T-helper 17 cell (primary cell): ENCODE results near the gene CADM2. TPM values are rescaled to one million over a fixed set of nuclear protein-coding genes. Genes with fewer than 3 reads are reported as not detected.
A peak's percentile ranks its signal among the peaks of the same experiment; 100 is the strongest.
"Not testable (repeated sequence)": the region's sequence is repeated elsewhere in the genome, so short reads cannot be mapped to it uniquely, and the experiment has no call there.

Experiments used
- ATAC-seq: fragments of 150-1000 bp; cut with Tn5 transposase; 2 replicates; pipeline ENCODE4 v1.10.0; 2021; ENCODE audit warnings: mild to moderate bottlenecking, moderate library complexity
- DNase-seq, 3 donors: peaks; one replicate each; pipeline versions ENCODE4 v3.0.0 to v3.0.0-alpha.2; 2020 to 2021
- H3K9me3 ChIP-seq: one replicate; pipeline ENCODE4 v1.7.0; 2013; ENCODE audit warnings: low read length, mild to moderate bottlenecking; ENCODE audit not compliant: control insufficient read depth, poor library complexity, severe bottlenecking
- H3K27ac Mint-ChIP-seq: one replicate; pipeline ENCODE4 v1.8.0; 2022; ENCODE audit warnings: mild to moderate bottlenecking, moderate library complexity, mixed read lengths
- H3K27me3 Mint-ChIP-seq: one replicate; pipeline ENCODE4 v1.8.0; 2022; ENCODE audit warnings: mixed read lengths
- H3K36me3 Mint-ChIP-seq: one replicate; pipeline ENCODE4 v1.8.0; 2022; ENCODE audit warnings: low read depth, mixed read lengths
- H3K4me1 Mint-ChIP-seq: one replicate; pipeline ENCODE4 v1.8.0; 2022; ENCODE audit warnings: mild to moderate bottlenecking, mixed read lengths
- H3K4me3 Mint-ChIP-seq: one replicate; pipeline ENCODE4 v1.8.0; 2022; ENCODE audit warnings: mild to moderate bottlenecking, moderate library complexity, mixed read lengths
- total RNA-seq, 4 donors: library from RNA in 2 of 4; stranded (reverse) in 2 of 4; gene quantifications; one replicate each; pipeline ENCODE4 v1.2.3 and lab custom pipeline; 2022 to 2026

CADM2 gene
- total RNA-seq, 2 donors from 2014 or later, result 0.42 to 1.2 TPM

- Mint-ChIP-seq H3K27me3 (no peaks in the 10 kb centered on the region), H3K4me1 (no peaks in the 10 kb centered on the region), H3K27ac (no peak overlapping the region), H3K4me3 (no peak overlapping the region), H3K36me3 (no peaks in the 10 kb centered on the region)
- DNase-seq (no peak), ATAC-seq (no peak)
- no peaks in the 10 kb centered on the region for H3K9me3 ChIP-seq
Measured at GRCh38 chr3:85455561-85456200, 496.9 kb downstream of the CADM2 start.

GRCh38 chr3:85474241-85474640, 515.5 kb downstream of the CADM2 start:
- DNase-seq, result no peak
- no peaks in the 10 kb centered on the region for H3K4me1 Mint-ChIP-seq
- no peak overlapping the region for H3K27ac Mint-ChIP-seq
- no peak for ATAC-seq
- H3K9me3 ChIP-seq, result no peaks in the 10 kb centered on the region
- no peak overlapping the region for H3K4me3 Mint-ChIP-seq
- H3K36me3 Mint-ChIP-seq, result no peaks in the 10 kb centered on the region
- no peaks in the 10 kb centered on the region for H3K27me3 Mint-ChIP-seq

- ATAC-seq, result no peak
- H3K9me3 ChIP-seq, result no peaks in the 10 kb centered on the region
- H3K4me3 Mint-ChIP-seq, result no peak overlapping the region
- H3K27me3 Mint-ChIP-seq, result no peaks in the 10 kb centered on the region
- no peak overlapping the region for H3K27ac Mint-ChIP-seq
- H3K4me1 Mint-ChIP-seq, result no peaks in the 10 kb centered on the region
- DNase-seq, result no peak
- no peaks in the 10 kb centered on the region for H3K36me3 Mint-ChIP-seq
Measured at GRCh38 chr3:85475346-85475745, 516.6 kb downstream of the CADM2 start.

GRCh38 chr3:85476891-85477495, 518.2 kb downstream of the CADM2 start:
- Mint-ChIP-seq H3K27ac (no peak overlapping the region), H3K27me3 (no peaks in the 10 kb centered on the region), H3K36me3 (no peaks in the 10 kb centered on the region), H3K4me3 (no peak overlapping the region), H3K4me1 (no peaks in the 10 kb centered on the region)
- no peak for ATAC-seq
- no peak for DNase-seq
- H3K9me3 ChIP-seq, result no peaks in the 10 kb centered on the region

- H3K4me1 Mint-ChIP-seq, result no peaks in the 10 kb centered on the region
- no peak overlapping the region for H3K27ac Mint-ChIP-seq
- no peak for ATAC-seq
- H3K27me3 Mint-ChIP-seq, result no peaks in the 10 kb centered on the region
- H3K9me3 ChIP-seq, result no peaks in the 10 kb centered on the region
- H3K4me3 Mint-ChIP-seq, result no peak overlapping the region
- DNase-seq, result no peak
- H3K36me3 Mint-ChIP-seq, result no peaks in the 10 kb centered on the region
Measured at GRCh38 chr3:85481411-85482212, 522.8 kb downstream of the CADM2 start.

DNA sequence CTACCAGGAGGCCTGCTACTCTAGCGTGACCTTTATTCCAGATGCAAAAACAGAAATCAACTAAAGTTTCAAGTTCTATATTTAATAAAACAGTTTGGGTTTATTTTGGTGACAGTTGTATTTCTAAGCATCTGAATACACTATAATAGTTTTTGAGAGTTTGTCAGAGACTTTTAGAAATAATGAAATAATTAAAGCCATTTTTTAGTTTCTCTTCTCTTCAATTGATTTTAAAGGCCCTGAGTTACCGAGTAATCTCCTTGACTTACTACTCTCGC, 523.4 kb downstream of the CADM2 start:
- Mint-ChIP-seq H3K27me3 (no peaks in the 10 kb centered on the region), H3K4me3 (no peak overlapping the region), H3K27ac (no peak overlapping the region), H3K4me1 (no peaks in the 10 kb centered on the region), H3K36me3 (no peaks in the 10 kb centered on the region)
- ATAC-seq (no peak), DNase-seq (no peak)
- no peaks in the 10 kb centered on the region for H3K9me3 ChIP-seq

DNA sequence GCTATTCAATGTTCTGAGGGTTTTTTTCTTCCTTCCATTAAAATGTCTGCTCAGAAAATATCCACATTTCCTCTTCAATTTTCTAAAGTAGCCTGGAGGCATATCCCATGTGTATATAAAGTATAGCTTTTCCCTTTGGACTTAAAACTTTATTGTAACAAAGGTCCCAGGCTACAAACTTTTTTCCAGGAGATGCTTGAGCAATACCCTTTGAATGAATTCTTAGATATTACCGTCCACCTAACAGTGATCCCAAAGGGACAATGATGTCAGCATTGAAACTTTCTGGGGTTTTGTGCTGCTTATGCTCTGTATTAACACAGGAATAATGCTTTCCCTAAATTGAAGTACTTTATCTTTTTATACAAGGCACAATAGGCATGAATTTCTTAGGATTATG, 525.2 kb downstream of the CADM2 start:
- ATAC-seq (no peak), DNase-seq (no peak)
- no peaks in the 10 kb centered on the region for H3K9me3 ChIP-seq
- H3K27ac Mint-ChIP-seq, result no peak overlapping the region
- H3K36me3 Mint-ChIP-seq, result no peaks in the 10 kb centered on the region
- H3K4me3 Mint-ChIP-seq, result no peak overlapping the region
- H3K4me1 Mint-ChIP-seq, result no peaks in the 10 kb centered on the region
- no peaks in the 10 kb centered on the region for H3K27me3 Mint-ChIP-seq

DNA sequence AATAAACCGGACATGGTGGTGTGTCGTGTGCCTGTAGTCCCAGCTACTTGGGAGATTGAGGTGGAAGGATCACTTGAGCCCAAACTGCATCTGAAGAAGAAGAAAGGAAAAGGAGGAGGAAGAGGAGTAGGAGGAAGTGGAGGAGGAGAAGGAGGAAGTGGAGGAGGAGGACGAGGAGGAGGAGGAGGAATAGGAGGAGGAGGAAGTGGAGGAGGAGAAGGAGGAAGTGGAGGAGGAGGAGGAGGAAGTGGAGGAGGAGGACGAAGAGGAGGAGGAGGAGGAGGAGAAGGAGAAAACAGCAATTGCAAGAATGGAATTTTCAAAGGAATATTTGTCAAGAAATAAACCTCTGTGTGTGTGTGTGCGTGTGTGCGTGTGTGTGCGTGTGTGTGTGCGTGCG, 528.6 kb downstream of the CADM2 start:
- no peaks in the 10 kb centered on the region for H3K36me3 Mint-ChIP-seq

DNA sequence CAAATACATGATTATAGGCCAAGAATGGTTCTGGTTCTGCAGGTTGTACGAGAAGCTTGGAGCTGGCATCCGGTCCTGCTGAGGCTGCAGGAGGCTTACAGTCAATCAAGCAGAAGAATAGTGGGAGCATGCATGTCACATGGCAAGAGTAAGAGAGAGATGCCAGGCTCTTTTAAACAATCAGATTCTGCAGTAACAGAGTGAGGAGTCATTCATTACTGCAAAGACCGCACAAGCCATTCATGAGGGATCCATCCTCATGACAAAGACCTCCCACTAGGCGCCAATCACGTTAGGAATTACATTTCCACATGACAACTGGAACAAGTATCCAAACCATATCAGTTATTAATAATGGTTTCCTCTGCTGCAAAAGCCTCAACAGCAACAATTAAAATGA, 536.8 kb downstream of the CADM2 start:
- H3K9me3 ChIP-seq, result no peaks in the 10 kb centered on the region
- Mint-ChIP-seq H3K4me3 (no peak overlapping the region), H3K4me1 (no peaks in the 10 kb centered on the region), H3K36me3 (no peaks in the 10 kb centered on the region), H3K27me3 (no peaks in the 10 kb centered on the region), H3K27ac (no peak overlapping the region)
- ATAC-seq (no peak), DNase-seq (no peak)

More for the DNA sequence above, 528.6 kb downstream of the CADM2 start:
- H3K9me3 ChIP-seq, result no peaks in the 10 kb centered on the region
- no peak overlapping the region for H3K27ac Mint-ChIP-seq
- ATAC-seq, result no peak
- DNase-seq, result no peak
- H3K27me3 Mint-ChIP-seq, result no peaks in the 10 kb centered on the region
- H3K4me1 Mint-ChIP-seq, result no peaks in the 10 kb centered on the region
- no peak overlapping the region for H3K4me3 Mint-ChIP-seq

DNA sequence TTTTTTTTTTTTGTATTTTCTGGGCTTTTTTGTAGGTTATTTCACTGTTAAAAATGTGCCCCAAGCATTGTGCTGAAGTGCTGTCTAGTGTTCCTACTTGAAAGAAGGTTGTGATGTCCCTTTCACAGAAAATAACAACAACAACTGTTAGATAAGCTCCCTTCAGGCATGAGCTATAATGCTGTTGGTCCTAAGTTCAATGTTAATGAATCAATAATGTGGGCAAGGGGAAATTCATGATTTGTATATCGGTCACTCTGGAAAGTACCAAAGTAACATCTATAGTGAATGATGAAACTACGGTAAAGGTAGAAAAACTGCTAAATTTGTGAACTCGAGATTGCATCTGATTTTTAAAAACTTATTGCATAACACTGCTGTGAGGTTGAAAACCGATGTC, 539.4 kb downstream of the CADM2 start:
- H3K4me3 Mint-ChIP-seq, result no peak overlapping the region
- H3K27ac Mint-ChIP-seq, result no peak overlapping the region
- no peaks in the 10 kb centered on the region for H3K4me1 Mint-ChIP-seq
- H3K27me3 Mint-ChIP-seq, result no peaks in the 10 kb centered on the region
- no peak for ATAC-seq
- no peaks in the 10 kb centered on the region for H3K9me3 ChIP-seq
- no peak for DNase-seq
- H3K36me3 Mint-ChIP-seq, result no peaks in the 10 kb centered on the region

- H3K27me3 Mint-ChIP-seq, result no peaks in the 10 kb centered on the region
- DNase-seq (no peak), ATAC-seq (no peak)
- no peaks in the 10 kb centered on the region for H3K9me3 ChIP-seq
- H3K4me3 Mint-ChIP-seq, result no peak overlapping the region
- H3K27ac Mint-ChIP-seq, result no peak overlapping the region
- no peaks in the 10 kb centered on the region for H3K36me3 Mint-ChIP-seq
- no peaks in the 10 kb centered on the region for H3K4me1 Mint-ChIP-seq
Measured at GRCh38 chr3:85502148-85502875, 543.5 kb downstream of the CADM2 start.

DNA sequence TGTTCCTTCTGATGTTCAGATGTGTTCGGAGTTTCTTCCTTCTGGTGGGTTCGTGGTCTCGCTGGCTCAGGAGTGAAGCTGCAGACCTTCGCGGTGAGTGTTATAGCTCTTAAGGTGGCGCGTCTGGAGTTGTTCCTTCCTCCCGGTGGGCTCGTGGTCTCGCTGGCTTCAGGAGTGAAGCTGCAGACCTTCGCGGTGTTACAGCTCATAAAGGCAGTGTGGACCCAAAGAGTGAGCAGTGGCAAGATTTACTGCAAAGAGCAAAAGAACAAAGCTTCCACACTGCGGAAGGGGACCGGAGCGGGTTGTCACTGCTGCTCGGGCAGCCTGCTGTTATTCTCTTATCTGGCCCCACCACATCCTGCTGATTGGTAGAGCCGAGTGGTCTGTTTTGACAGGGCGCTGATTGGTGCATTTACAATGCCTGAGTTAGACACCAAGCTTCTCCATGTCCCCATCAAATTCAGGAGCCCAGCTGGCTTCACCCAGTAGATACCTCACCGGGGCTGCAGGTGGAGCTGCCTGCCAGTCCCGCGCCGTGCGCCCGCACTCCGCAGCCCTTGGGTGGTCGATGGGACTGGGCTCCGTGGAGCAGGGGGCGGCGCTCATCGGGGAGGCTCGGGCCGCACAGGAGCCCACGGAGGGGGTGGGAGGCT, 545.5 kb downstream of the CADM2 start:
- H3K9me3 ChIP-seq, H3K36me3 Mint-ChIP-seq, DNase-seq, H3K27ac Mint-ChIP-seq, H3K4me1 Mint-ChIP-seq, ATAC-seq, H3K27me3 Mint-ChIP-seq: not testable (repeated sequence)
- H3K4me3 Mint-ChIP-seq, result peak overlapping the region; percentile 8
